Ovary (tissue), 3 donors: ENCODE data around the gene ACP6.

ENCODE experiments used
- POLR2A ChIP-seq: fragments of 450-650 bp; IDR thresholded peaks from one replicate; pipeline ENCODE4 v1.6.1; 2017; ENCODE audit warnings: antibody characterized with exemption, mild to moderate bottlenecking, moderate library complexity
- TF ChIP-seq, protein P1 (sequence below), 3 donors: fragments of 450-650 bp in 2 of 3; fragments of 200-600 bp in 1 of 3; IDR thresholded peaks; one replicate each; pipeline versions ENCODE4 v1.5.1 to v1.8.0; 2016 to 2022; ENCODE audit warnings: antibody characterized with exemption in 3 of 3, mild to moderate bottlenecking in 1 of 3
- donor health status: DM: no; HTN: no; CAD: no.

DNA sequence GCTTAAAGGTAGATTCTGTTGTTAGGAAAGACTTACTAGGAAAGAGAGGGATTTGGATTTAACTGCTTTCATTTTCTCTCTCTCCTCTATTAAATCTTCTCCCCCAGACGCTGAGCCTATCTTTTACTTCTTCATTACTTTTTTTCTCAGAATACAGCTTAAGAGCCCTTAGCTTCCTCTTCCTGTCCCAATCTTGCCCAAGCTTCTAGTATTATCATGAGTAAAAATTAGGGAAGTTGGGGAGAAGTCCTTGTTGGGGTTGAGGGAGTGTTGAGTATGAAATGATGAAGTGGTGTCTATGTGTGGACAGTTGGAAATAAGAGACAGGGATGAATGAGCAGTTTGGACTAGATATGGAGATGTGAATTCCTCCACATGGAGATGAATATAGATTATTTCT is 35.0 kb downstream of the ACP6 start:
- TF ChIP-seq, protein P1, sequence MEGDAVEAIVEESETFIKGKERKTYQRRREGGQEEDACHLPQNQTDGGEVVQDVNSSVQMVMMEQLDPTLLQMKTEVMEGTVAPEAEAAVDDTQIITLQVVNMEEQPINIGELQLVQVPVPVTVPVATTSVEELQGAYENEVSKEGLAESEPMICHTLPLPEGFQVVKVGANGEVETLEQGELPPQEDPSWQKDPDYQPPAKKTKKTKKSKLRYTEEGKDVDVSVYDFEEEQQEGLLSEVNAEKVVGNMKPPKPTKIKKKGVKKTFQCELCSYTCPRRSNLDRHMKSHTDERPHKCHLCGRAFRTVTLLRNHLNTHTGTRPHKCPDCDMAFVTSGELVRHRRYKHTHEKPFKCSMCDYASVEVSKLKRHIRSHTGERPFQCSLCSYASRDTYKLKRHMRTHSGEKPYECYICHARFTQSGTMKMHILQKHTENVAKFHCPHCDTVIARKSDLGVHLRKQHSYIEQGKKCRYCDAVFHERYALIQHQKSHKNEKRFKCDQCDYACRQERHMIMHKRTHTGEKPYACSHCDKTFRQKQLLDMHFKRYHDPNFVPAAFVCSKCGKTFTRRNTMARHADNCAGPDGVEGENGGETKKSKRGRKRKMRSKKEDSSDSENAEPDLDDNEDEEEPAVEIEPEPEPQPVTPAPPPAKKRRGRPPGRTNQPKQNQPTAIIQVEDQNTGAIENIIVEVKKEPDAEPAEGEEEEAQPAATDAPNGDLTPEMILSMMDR (IDR thresholded peaks at IDR 0.05), result no peak
- no peak for TF ChIP-seq POLR2A
